Endothelial cell of umbilical vein (primary cell): ENCODE measurements around the gene MBOAT2. TPM values are rescaled to one million over a fixed set of nuclear protein-coding genes. Genes with fewer than 3 reads are reported as not detected.
"Not testable (repeated sequence)": the region's sequence is repeated elsewhere in the genome, so short reads cannot be mapped to it uniquely, and the experiment has no call there.

ENCODE experiments used
- BruUV-seq: library from RNA; stranded (reverse); fragments of 400-500 nt; replicated peaks from 2 replicates; lab custom pipeline; 2021; lab: Mats Ljungman, UMichigan
- CTCF ChIA-PET: fragments of 300-600, 350-600 bp; sonication (Branson Sonifier 250); formaldehyde crosslinking; loops from one replicate; lab custom pipeline; 2021; ENCODE audit warnings: antibody characterized with exemption, inconsistent platforms; lab: Charles Lee
- POLR2A ChIA-PET: fragments of 300-600, 350-600 bp; sonication (Branson Sonifier 250); formaldehyde crosslinking; loops from one replicate; lab custom pipeline; 2021; ENCODE audit warnings: antibody characterized with exemption, inconsistent platforms; lab: Charles Lee
- DNase-seq: peaks from one replicate; pipeline ENCODE4 v3.0.0-alpha.2; 2011; ENCODE audit warnings: low read depth, low spot score
- FAIRE-seq: peaks from 2 replicates; lab custom pipeline; 2011; peaks lifted over from hg19 to GRCh38; lab: Jason Lieb, UNC
- H2AFZ ChIP-seq: 2 replicates; pipeline ENCODE4 v1.6.0; 2012; ENCODE audit warnings: low read depth, low read length, control low read depth, inconsistent platforms
- H3K27ac ChIP-seq: 2 replicates; pipeline ENCODE4 v1.5.1; 2011; ENCODE audit warnings: low read depth, mild to moderate bottlenecking, control low read depth, low read length, moderate library complexity; ENCODE audit not compliant: insufficient read depth
- H3K27me3 ChIP-seq, 2 experiments: 2 replicates each; pipeline versions ENCODE4 v1.6.0 to v1.6.1; 2011; ENCODE audit warnings: low read length in 2 of 2, mixed read lengths in 1 of 2; ENCODE audit not compliant: control insufficient read depth in 2 of 2, insufficient read depth in 2 of 2
- H3K36me3 ChIP-seq, 2 experiments: 2 replicates in 1 of 2; 3 replicates in 1 of 2; pipeline ENCODE4 v1.5.1; 2011; ENCODE audit warnings: low read length in 2 of 2, mild to moderate bottlenecking in 1 of 2, moderate library complexity in 1 of 2; ENCODE audit not compliant: control insufficient read depth in 2 of 2, insufficient read depth in 2 of 2; ENCODE audit errors: extremely low read depth in 1 of 2
- H3K4me1 ChIP-seq: 3 replicates; pipeline ENCODE4 v1.5.1; 2011; ENCODE audit warnings: mild to moderate bottlenecking, low read length; ENCODE audit not compliant: control insufficient read depth, insufficient read depth; ENCODE audit errors: extremely low read depth
- H3K4me2 ChIP-seq: 2 replicates; pipeline ENCODE4 v1.6.1; 2011; ENCODE audit warnings: low read length, control low read depth, mixed read lengths; ENCODE audit not compliant: insufficient read depth
- H3K4me3 ChIP-seq, 3 experiments: fragments of 200-600 bp in 1 of 3; sonication (generic), shearing (Covaris generic) in 1 of 3; replicated peaks in 1 of 3; 2 replicates each; pipeline ENCODE4 v1.5.1; 2011 to 2016; ENCODE audit warnings: control low read depth in 3 of 3, low read length in 3 of 3, mild to moderate bottlenecking in 2 of 3, inconsistent platforms in 1 of 3, low read depth in 1 of 3, moderate library complexity in 1 of 3; ENCODE audit not compliant: insufficient read depth in 1 of 3
- H3K79me2 ChIP-seq: 2 replicates; pipeline ENCODE4 v1.6.0; 2012; ENCODE audit warnings: low read length, inconsistent platforms; ENCODE audit not compliant: control insufficient read depth, insufficient read depth
- H3K9ac ChIP-seq: replicated peaks from 2 replicates; pipeline ENCODE3; 2011; ENCODE audit warnings: low read length, control low read depth; ENCODE audit not compliant: insufficient read depth; ENCODE audit errors: extremely low read depth
- H3K9me1 ChIP-seq: replicated peaks from 3 replicates; pipeline ENCODE4 v1.6.0; 2011; ENCODE audit warnings: mild to moderate bottlenecking, low read length; ENCODE audit not compliant: control insufficient read depth, insufficient read depth; ENCODE audit errors: extremely low read depth
- H3K9me3 ChIP-seq: replicated peaks from 2 replicates; pipeline ENCODE4 v1.5.1; 2012; ENCODE audit warnings: low read length, inconsistent platforms; ENCODE audit not compliant: control insufficient read depth, insufficient read depth
- H4K20me1 ChIP-seq: replicated peaks from 2 replicates; pipeline ENCODE3; 2011; ENCODE audit warnings: mild to moderate bottlenecking, low read length; ENCODE audit not compliant: control insufficient read depth, insufficient read depth; ENCODE audit errors: extremely low read depth
- EZH2 ChIP-seq: IDR thresholded peaks from 2 replicates; pipeline ENCODE4 v1.6.1; 2012; ENCODE audit warnings: borderline replicate concordance, low read depth, mild to moderate bottlenecking, moderate library complexity, low read length, inconsistent platforms; ENCODE audit not compliant: severe bottlenecking
- FOS ChIP-seq: IDR thresholded peaks from 2 replicates; pipeline ENCODE4 v1.6.1; 2011; ENCODE audit warnings: mild to moderate bottlenecking, low read length, moderate library complexity, borderline replicate concordance; ENCODE audit not compliant: insufficient read depth
- GATA2 ChIP-seq: IDR thresholded peaks from 2 replicates; pipeline ENCODE4 v1.7.0; 2011; ENCODE audit warnings: low read depth, mild to moderate bottlenecking, moderate library complexity, mixed read lengths, low read length; ENCODE audit not compliant: insufficient read length, insufficient read depth
- JUN ChIP-seq: IDR thresholded peaks from 2 replicates; pipeline ENCODE4 v1.6.1; 2011; ENCODE audit warnings: borderline replicate concordance, low read depth; ENCODE audit not compliant: insufficient read length, insufficient read depth
- MYC ChIP-seq: IDR thresholded peaks from one replicate; pipeline ENCODE4 v1.6.1; 2011; ENCODE audit warnings: mild to moderate bottlenecking, low read depth, low read length
- POLR2A ChIP-seq: IDR thresholded peaks from 2 replicates; pipeline ENCODE4 v1.6.1; 2012; ENCODE audit warnings: low read depth, mild to moderate bottlenecking, control low read depth, low read length
- POLR2AphosphoS5 ChIP-seq: IDR thresholded peaks from 2 replicates; pipeline ENCODE4 v1.6.1; 2012; ENCODE audit warnings: low read depth, mild to moderate bottlenecking, control low read depth, low read length, moderate library complexity; ENCODE audit not compliant: insufficient read depth
- dilution Hi-C: fragments of 300-500 bp; cut with MboI; formaldehyde crosslinking; loops from one replicate; pipeline ENCODE4 v1.15.0; 2019; ENCODE audit warnings: low sequenced_read_pairs; ENCODE audit not compliant: extremely low pct_ligation_motif_present
- intact Hi-C: fragments of 100-400 bp; cut with micrococcal nuclease; formaldehyde crosslinking; loops from one replicate; pipeline ENCODE4 v1.10.0; 2022
- polyA plus RNA-seq, 4 experiments: library from polyadenylated mRNA; depleted of rRNA in 3 of 4; stranded (reverse) in 3 of 4; unstranded in 1 of 4; fragments of >200 nt; gene quantifications; 2 replicates each; pipeline versions ENCODE4 v1.2.1 to v1.2.3, GENCODE V29; 2011 to 2012; ENCODE audit warnings: missing spikeins in 1 of 4
- total RNA-seq: library from RNA; stranded (reverse); gene quantifications from 2 replicates; pipeline ENCODE4 v1.2.3, GENCODE V29; 2021
- TF ChIP-seq, protein P1 (sequence below): IDR thresholded peaks from 2 replicates; pipeline ENCODE4 v1.6.1; 2011; ENCODE audit not compliant: insufficient read depth, insufficient read length
- TF ChIP-seq, protein P2 (sequence below), 2 donors: IDR thresholded peaks; 1 replicate in 1 of 2; 2 replicates in 1 of 2; pipeline ENCODE4 v1.5.1; 2011; ENCODE audit warnings: low read length in 2 of 2, mild to moderate bottlenecking in 2 of 2, moderate library complexity in 2 of 2, control low read depth in 1 of 2, inconsistent platforms in 1 of 2, low read depth in 1 of 2; ENCODE audit not compliant: insufficient read depth in 1 of 2; ENCODE audit errors: extremely low read depth in 1 of 2

MBOAT2 gene
- total and polyA plus RNA-seq, 2 donors (not counting 3 experiments of a cell fraction or from before 2014, with no cell fraction given): 10.9 to 22.1 TPM

DNA sequence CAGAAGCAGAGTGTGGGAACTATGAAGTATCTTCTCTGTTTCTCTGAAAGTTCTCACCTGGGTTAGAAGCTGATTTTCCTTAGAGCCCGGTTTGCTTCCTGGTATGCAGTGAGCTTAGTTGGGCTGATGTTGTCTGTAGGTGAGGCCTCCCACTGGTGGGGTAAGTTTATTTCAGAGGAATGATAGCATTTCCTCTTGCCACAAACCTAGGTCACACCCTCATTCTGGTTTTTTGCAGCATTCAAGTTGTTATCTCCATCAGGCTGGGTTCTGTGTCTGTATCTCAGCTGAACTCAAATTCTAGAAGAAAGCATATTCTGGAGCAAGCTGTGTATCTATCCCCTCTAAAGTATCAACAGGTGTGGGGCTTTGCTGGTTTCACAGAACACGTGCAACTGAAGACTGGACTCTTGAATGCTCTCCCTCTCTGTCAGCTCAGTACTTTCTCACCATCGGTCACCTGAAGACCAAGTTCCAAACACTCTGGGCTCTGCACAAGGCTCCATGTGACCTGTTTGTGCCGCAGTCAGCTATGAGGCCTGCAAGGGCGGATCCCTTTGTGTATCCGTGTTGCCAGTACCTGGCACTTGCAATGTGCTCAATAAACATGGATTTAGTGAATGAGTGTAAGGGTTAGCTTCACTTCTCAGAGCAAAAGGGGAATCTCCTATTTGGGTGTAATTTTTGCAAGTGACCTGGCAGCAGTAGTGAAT lies 49.5 kb upstream of the MBOAT2 start:
- H3K9ac ChIP-seq: no peak overlapping the region
- no peaks in the 10 kb centered on the region for H3K9me3 ChIP-seq
- TF ChIP-seq JUN: no peak
- TF ChIP-seq GATA2: no peak
- no peak for TF ChIP-seq POLR2AphosphoS5
- TF ChIP-seq, protein P1, sequence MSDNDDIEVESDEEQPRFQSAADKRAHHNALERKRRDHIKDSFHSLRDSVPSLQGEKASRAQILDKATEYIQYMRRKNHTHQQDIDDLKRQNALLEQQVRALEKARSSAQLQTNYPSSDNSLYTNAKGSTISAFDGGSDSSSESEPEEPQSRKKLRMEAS: no peak
- TF ChIP-seq POLR2A: no peak
- no peak for TF ChIP-seq EZH2
- TF ChIP-seq, protein P2, sequence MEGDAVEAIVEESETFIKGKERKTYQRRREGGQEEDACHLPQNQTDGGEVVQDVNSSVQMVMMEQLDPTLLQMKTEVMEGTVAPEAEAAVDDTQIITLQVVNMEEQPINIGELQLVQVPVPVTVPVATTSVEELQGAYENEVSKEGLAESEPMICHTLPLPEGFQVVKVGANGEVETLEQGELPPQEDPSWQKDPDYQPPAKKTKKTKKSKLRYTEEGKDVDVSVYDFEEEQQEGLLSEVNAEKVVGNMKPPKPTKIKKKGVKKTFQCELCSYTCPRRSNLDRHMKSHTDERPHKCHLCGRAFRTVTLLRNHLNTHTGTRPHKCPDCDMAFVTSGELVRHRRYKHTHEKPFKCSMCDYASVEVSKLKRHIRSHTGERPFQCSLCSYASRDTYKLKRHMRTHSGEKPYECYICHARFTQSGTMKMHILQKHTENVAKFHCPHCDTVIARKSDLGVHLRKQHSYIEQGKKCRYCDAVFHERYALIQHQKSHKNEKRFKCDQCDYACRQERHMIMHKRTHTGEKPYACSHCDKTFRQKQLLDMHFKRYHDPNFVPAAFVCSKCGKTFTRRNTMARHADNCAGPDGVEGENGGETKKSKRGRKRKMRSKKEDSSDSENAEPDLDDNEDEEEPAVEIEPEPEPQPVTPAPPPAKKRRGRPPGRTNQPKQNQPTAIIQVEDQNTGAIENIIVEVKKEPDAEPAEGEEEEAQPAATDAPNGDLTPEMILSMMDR (IDR thresholded peaks at IDR 0.05; ENCODE audit: extremely low read depth in 1 of 2, insufficient read depth in 1 of 2, low read depth in 1 of 2, low read length in 2 of 2): no peak
- no peak for TF ChIP-seq MYC
- no peak for TF ChIP-seq FOS
- H3K27ac ChIP-seq: no peak overlapping the region
- peaks cover 0 to 4% of the 10 kb centered on the region in 2 experiments for H3K27me3 ChIP-seq
- CTCF ChIA-PET: no interaction called here
- no peak for FAIRE-seq
- intact Hi-C loops (no loop called here), dilution Hi-C loops (no loop called here)
- no peak for DNase-seq
- no peaks in the 10 kb centered on the region for H3K4me1 ChIP-seq
- POLR2A ChIA-PET: no interaction called here
- no peak overlapping the region for H2AFZ ChIP-seq
- H4K20me1 ChIP-seq: no peaks in the 10 kb centered on the region
- no peak overlapping the region for H3K4me2 ChIP-seq
- H3K36me3 ChIP-seq: no peaks in the 10 kb centered on the region
- H3K4me3 ChIP-seq: no peak overlapping the region
- no peaks in the 10 kb centered on the region for H3K79me2 ChIP-seq
- no TSS peak for BruUV-seq
- no peaks in the 10 kb centered on the region for H3K9me1 ChIP-seq

DNA sequence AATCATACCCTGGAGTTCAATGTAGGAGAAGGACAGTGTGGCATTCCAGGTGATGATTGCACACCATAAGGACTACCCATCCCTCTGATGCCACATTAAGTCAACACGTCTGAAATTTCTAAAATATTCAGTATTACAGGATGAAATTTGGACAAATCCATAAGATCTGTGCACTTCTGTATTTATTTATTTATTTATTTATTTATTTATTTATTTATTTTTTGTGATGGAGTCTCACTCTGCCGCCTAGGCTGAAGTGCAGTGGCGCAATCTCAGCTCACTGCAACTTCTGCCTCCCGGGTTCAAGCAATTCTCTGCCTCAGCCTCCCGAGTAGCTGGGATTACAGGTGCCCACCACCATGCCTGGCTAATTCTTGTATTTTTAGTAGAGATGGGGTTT lies 48.0 kb upstream of the MBOAT2 start:
- H3K4me1 ChIP-seq, H3K4me2 ChIP-seq, H3K27ac ChIP-seq, FAIRE-seq, H3K79me2 ChIP-seq, H4K20me1 ChIP-seq, H3K36me3 ChIP-seq, H2AFZ ChIP-seq, H3K27me3 ChIP-seq, dilution Hi-C loops, H3K9me3 ChIP-seq, H3K9ac ChIP-seq, H3K4me3 ChIP-seq, BruUV-seq, DNase-seq, POLR2A ChIA-PET, H3K9me1 ChIP-seq, CTCF ChIA-PET, intact Hi-C loops: not testable (repeated sequence)
